Ovary (tissue), 3 donors: ENCODE data around the gene GGA1.

Source experiments
- EP300 ChIP-seq: sonication (generic); formaldehyde crosslinking; IDR thresholded peaks from one replicate; pipeline ENCODE4 v1.6.1; 2017; ENCODE audit warnings: antibody characterized with exemption
- POLR2A ChIP-seq: fragments of 450-650 bp; IDR thresholded peaks from one replicate; pipeline ENCODE4 v1.6.1; 2017; ENCODE audit warnings: antibody characterized with exemption, mild to moderate bottlenecking, moderate library complexity
- TF ChIP-seq, protein P1 (sequence below), 3 donors: fragments of 450-650 bp in 2 of 3; fragments of 200-600 bp in 1 of 3; IDR thresholded peaks; one replicate each; pipeline versions ENCODE4 v1.5.1 to v1.8.0; 2016 to 2022; ENCODE audit warnings: antibody characterized with exemption in 3 of 3, mild to moderate bottlenecking in 1 of 3
- donor health status: DM: no; HTN: no; CAD: no.

DNA sequence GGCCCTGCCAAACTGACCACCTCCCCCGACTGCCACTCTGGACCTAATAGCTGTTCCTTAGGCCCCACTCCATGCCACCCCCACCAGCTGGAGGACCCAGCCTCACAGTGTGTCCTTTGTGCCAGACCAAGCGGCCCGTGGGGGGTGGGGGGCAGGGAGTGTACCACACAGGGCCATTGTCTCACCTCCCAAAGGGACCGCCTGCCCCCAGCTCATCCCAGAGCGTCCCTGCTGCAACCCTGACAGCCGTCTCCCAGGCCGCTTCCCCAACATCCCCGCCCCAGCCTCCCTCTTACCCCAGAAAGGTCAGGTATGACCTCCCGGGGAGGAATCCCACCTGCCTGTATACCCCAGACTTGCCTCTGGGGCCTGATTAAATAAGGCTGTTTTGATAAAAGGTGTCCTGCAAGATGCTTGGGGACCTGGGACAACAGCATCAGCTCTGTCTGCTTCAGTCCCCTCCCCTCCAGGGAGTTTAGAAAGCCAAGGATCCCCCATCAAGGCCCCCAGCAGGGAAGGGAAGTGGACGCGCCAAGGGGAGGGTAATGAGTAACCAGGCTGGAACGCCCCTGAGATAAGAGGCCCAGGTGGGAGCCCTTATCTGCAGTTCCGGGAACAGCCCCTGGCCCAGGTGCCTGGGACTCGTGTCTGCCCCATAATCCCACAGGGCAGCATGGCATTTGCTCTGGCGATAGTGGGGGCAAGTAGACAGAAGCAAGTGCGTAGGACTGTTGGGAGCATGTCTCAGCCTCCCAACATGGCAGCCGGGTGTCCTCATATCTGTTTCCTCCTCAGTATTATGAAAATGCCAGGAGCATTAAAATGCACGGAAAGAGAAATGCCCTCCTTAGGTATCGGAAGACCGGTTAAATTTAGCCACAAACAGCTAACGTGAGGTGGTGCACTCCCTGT, 39.4 kb upstream of the GGA1 start:
- TF ChIP-seq, protein P1, sequence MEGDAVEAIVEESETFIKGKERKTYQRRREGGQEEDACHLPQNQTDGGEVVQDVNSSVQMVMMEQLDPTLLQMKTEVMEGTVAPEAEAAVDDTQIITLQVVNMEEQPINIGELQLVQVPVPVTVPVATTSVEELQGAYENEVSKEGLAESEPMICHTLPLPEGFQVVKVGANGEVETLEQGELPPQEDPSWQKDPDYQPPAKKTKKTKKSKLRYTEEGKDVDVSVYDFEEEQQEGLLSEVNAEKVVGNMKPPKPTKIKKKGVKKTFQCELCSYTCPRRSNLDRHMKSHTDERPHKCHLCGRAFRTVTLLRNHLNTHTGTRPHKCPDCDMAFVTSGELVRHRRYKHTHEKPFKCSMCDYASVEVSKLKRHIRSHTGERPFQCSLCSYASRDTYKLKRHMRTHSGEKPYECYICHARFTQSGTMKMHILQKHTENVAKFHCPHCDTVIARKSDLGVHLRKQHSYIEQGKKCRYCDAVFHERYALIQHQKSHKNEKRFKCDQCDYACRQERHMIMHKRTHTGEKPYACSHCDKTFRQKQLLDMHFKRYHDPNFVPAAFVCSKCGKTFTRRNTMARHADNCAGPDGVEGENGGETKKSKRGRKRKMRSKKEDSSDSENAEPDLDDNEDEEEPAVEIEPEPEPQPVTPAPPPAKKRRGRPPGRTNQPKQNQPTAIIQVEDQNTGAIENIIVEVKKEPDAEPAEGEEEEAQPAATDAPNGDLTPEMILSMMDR (IDR thresholded peaks at IDR 0.05): no peak
- TF ChIP-seq POLR2A (no peak), EP300 (no peak)
